Skin epidermis (tissue), 12 donors: ENCODE results near the gene CACNA1B.
"Not testable (repeated sequence)": the region's sequence is repeated elsewhere in the genome, so short reads cannot be mapped to it uniquely, and the experiment has no call there.

ENCODE experiments used
- H3K27ac ChIP-seq, 21 experiments: fragments of 200-600 bp; sonication (generic) in 11 of 21; one replicate each; pipeline ENCODE4 v1.5.0; 2020; ENCODE audit warnings: mild to moderate bottlenecking in 3 of 21, inconsistent platforms in 2 of 21, moderate library complexity in 2 of 21
- H3K4me3 ChIP-seq, 7 experiments: fragments of 200-600 bp; sonication (generic) in 2 of 7; one replicate each; pipeline ENCODE4 v1.5.0; 2020; ENCODE audit warnings: inconsistent platforms in 2 of 7, mild to moderate bottlenecking in 2 of 7, moderate library complexity in 1 of 7

The CACNA1B gene

DNA sequence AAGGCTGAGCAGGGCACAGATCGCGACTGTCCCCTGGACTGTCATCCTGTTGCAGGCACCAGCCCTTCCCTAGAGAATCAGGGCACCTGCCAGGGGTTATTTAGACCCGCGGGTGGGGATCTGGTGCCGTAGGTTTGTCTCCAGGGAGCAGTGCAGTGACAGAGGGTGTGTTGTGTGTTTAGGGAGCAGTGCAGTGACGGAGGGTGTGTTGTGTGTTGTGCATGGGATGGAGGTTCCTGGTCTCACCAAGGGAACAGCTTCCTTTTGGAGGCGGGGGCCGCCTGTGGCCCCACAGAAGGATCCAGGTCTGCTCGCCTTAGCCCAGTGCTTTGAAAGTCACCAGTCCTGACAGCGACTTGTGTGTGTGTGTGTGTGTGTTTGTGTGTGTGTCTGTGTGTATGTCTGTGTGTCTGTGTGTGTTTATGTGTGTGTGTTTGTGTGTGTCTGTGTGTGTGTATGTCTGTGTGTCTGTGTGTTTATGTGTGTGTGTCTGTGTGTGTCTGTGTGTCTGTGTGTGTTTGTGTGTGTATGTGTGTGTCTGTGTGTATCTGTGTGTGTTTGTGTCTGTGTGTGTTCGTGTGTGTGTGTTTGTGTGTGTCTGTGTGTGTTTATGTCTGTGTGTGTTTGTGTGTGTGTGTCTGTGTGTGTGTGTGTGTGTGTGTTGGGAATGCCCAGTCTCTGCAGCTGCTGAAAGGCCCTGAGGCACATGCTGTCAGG lies 265.1 kb downstream of the CACNA1B start:
- H3K4me3 ChIP-seq, H3K27ac ChIP-seq: not testable (repeated sequence)

DNA sequence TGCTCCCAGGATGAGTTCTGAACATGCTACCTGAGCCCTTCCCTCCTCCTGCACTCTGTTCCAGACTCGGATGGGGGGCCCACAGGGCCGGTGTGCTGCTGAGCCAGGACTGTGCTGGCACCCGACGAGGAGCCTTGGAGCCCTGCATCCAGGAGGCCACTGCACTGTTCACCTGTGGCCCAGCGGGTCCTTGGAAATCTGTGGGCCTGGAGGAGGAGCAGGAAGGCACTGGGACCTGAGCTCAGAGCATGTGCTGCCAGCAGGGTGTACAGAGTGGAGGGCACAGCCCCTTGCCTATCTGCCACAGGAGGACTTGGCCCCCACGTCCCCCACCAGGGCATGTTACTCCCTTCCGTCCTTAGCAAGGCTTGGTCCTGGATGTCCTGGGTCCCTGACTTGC lies 265.9 kb downstream of the CACNA1B start:
- H3K27ac ChIP-seq, H3K4me3 ChIP-seq: not testable (repeated sequence)

DNA sequence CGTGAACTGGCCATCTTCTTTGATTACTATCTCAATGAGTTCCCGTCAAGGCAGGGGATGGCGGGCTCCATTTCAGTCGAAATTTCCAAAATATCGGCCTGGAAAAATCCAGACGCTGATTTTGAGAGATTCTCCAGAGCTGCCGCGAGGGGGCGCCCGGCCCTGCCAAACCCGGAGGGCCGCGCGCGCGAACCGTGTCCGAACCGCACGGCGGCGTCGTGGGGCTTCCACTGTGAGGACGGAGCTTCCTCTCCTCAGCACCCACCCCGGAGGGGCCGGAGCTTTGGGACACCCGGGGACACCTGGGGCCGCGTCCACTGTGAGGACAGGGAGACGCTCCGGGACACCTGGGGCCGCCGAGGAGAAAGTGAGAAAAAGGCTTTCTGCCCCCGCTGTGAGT lies 270.0 kb downstream of the CACNA1B start:
- H3K4me3 ChIP-seq, H3K27ac ChIP-seq: not testable (repeated sequence)

DNA sequence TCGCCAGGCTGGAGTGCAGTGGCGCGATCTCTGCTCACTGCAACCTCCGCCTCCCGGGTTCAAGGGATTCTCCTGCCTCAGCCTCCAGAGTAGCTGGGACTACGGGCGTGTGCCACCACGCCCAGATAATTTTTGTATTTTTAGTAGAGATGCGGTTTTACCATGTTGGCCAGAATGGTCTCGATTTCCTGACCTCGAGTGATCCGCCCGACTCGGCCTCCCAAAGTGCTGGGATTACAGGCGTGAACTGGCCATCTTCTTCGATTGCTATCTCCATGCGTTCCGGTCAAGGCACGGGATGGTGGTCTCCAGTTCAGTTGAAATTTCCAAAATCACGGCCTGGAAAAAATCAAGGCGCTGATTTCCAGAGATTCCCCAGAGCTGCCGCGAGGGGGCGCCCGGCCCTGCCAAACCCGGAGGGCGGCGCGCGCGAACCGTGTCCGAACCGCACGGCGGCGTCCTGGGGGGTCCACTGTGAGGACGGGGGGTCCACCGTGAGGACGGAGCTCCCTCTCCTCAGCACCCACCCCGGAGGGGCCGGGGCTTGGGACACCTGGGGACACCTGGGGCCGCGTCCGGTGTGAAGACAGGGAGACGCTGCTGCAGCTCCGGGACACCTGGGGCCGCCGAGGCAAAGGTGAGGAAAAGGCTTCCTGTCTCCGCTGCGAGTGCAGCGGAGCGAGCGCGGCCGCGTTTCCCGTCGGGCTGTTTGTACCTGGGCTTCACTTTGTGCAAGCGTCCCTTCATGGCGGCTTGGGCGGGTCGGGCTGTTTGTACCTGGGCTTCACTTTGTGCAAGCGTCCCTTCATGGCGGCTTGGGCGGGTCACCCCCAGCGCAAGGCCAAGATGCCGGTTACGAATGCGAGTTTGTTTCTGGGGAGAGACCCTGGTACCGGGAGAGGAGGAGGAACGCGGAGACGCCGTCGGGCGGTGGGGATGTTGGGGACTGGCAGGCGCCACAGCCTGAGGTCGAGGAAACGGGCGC lies 272.4 kb downstream of the CACNA1B start:
- Histone ChIP-seq H3K27ac (peak overlapping the region in 4 of 21 experiments; percentile 42 to 80 (median 69)), H3K4me3 (peak overlapping the region; percentile 30 to 53 (median 45))

DNA sequence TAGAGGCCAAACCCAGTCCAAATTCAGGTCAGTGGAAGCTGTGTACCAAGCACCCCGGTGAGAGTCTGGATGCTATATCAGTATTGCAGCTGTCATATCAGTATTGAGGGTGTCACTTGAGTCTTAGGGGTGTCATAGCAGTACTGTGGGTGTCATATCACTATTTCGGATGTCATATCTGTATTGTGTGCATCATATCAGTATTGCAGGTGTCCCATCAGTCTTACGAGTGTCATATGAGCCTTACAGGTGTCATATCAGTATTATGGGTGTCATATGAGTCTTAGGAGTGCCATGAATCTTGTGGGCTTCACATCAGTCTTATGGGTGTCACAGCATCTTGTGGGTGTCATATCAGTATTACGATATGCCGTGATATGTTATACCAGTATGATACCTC lies 278.2 kb downstream of the CACNA1B start:
- H3K27ac ChIP-seq, H3K4me3 ChIP-seq: not testable (repeated sequence)

DNA sequence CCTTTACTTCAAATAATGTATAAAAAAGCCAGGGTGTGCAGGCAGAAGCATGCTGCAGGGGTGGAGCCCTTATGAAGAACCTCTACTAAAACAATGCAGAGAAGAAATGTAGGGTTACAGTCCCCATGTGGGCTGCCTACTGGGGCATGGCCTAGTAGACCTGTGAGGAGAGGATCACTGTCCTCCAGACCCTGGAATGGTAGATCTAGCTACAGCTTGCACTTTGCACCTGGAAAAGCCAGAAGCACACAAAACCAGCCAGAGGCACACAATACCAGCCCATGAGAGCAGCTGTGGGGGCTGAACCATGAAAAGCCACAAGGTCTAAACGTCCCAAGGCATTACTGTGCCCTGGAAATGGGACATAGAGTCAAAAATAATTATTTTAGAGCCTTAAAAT lies 289.2 kb downstream of the CACNA1B start:
- H3K4me3 ChIP-seq, H3K27ac ChIP-seq: not testable (repeated sequence)
